Measurements from ENCODE around the gene TBC1D24.
A peak's percentile ranks its signal among the peaks of the same experiment; 100 is the strongest.

Gene TBC1D24

GRCh38 chr16:2462031-2462866, 12.7 kb upstream of the TBC1D24 start:
- DNase-seq (ENCODE audit: extremely low read depth, low read depth) = no peak
- TF ChIP-seq CTCF (IDR thresholded peaks at IDR 0.05; ENCODE audit: low read depth, low read length, missing control alignments) = no peak

GRCh38 chr16:2464333-2464732, 10.6 kb upstream of the TBC1D24 start:
- no peak for DNase-seq (ENCODE audit: extremely low read depth, low read depth)
- no peak overlapping the region for H3K4me3 ChIP-seq (replicated peaks; ENCODE audit: low read depth, low read length)
- TF ChIP-seq CTCF (IDR thresholded peaks at IDR 0.05; ENCODE audit: low read depth, low read length, missing control alignments) = no peak

More at GRCh38 chr16:2462031-2462866, 12.7 kb upstream of the TBC1D24 start:
- H3K4me3 ChIP-seq (replicated peaks; ENCODE audit: low read depth, low read length) = no peak overlapping the region

GRCh38 chr16:2465653-2466415, 9.1 kb upstream of the TBC1D24 start:
- DNase-seq (ENCODE audit: extremely low read depth, low read depth) = no peak

DNA sequence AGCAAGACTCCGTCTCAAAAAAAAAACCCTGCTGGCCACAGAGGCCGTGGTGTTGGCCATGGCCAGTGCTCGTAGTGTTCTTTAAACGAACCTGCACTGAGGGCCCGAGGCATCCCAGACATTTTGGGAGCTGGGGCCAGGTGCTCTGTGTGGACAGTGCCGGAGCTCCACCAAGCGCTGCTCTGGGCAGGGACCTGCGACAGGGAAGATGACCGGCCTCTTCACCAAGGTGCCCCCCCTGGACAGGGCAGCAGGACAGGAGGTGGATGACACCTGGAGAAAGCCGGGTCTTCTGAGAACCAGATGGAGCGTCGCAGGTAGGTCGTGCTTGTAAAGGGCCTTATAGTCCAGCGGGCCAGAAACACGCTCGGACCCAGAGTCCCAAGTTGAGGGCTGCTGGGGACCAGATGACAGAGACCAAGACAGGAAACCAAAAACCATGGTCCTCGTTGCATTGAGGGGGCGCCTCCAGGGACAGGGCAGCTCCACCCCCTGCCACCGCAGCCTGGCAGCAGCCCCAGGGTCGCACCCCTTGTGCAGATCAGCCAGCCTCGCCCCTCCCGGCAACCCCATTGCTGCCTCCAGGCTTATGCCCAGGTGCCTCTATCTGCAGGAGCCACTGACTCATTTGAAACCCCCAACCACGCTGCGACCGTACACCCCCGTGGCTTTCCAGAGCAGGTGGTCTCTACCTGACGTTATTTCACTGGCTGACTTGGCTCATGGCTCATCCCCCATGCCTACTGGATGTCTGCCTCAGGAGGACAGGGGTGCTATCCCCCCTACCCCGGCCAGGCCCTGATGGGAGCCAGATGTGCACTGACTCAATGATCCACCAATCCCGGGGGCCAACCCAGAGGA, 8.0 kb upstream of the TBC1D24 start:
- DNase-seq (ENCODE audit: extremely low read depth, low read depth) = no peak
- H3K4me3 ChIP-seq (replicated peaks; ENCODE audit: low read depth, low read length) = no peak overlapping the region
- no peak for TF ChIP-seq CTCF (IDR thresholded peaks at IDR 0.05; ENCODE audit: low read depth, low read length, missing control alignments)

More at GRCh38 chr16:2465653-2466415, 9.1 kb upstream of the TBC1D24 start:
- no peak overlapping the region for H3K4me3 ChIP-seq (replicated peaks; ENCODE audit: low read depth, low read length)
- peak; percentile 31 for TF ChIP-seq CTCF (IDR thresholded peaks at IDR 0.05; ENCODE audit: low read depth, low read length, missing control alignments)

DNA sequence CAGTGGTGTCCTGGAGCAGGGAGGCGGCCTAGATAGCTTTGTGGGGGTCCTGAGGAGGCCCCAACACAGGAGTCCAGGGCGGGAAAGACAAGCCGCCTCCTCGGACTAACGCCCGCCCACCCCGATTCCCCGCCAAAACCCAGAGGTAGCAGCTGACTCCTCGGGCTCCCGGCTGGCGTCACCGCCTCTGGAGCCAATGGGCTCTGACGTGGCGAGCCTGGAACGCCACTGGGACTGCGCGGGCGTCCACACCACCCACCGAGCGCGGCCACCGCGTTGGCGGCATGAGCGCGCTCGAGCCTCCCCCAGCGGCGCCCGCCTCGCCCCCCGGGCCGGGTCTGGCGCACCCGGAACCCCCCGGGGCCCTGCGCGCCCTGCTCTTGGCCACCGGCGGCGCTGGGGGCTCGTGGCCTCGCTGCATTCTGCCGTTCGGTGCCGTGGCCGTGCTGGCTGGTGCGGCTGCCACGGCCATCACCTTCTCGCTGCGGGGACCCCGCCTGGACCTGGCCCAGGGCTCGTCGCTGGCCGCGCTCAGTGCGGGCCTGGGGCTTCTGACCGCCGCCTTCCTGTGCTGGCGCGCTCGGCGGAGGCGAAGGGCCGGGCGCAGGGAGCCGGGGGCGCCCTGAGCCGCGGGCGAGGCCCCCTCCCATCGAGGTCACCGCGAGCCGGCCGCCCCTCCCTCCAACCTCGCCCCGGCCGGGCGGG, 7.2 kb upstream of the TBC1D24 start:
- DNase-seq (ENCODE audit: extremely low read depth, low read depth) = no peak
- no peak for TF ChIP-seq CTCF (IDR thresholded peaks at IDR 0.05; ENCODE audit: low read depth, low read length, missing control alignments)
- peak overlapping the region; percentile 37 for H3K4me3 ChIP-seq (replicated peaks; ENCODE audit: low read depth, low read length)

GRCh38 chr16:2468233-2468724, 6.6 kb upstream of the TBC1D24 start:
- DNase-seq (ENCODE audit: extremely low read depth, low read depth) = no peak
- H3K4me3 ChIP-seq (replicated peaks; ENCODE audit: low read depth, low read length) = peak overlapping the region; percentile 37
- no peak for TF ChIP-seq CTCF (IDR thresholded peaks at IDR 0.05; ENCODE audit: low read depth, low read length, missing control alignments)

Data from HFF-Myc (cell line).